Measurements from ENCODE around the gene MYOCD. TPM values are rescaled to one million over a fixed set of nuclear protein-coding genes. Genes with fewer than 3 reads are reported as not detected.
"Not testable (repeated sequence)": the region's sequence is repeated elsewhere in the genome, so short reads cannot be mapped to it uniquely, and the experiment has no call there.

The MYOCD gene
- total and polyA plus RNA-seq, 4 donors: 0.05 to 0.59 (median 0.23) TPM

- not testable (repeated sequence) for H3K9ac ChIP-seq (ENCODE audit: low read depth in 1 of 2, low read length in 2 of 2); H3K36me3 ChIP-seq (ENCODE audit: control insufficient read depth in 4 of 4, insufficient read depth in 3 of 4, low read depth in 1 of 4, low read length in 3 of 4); H3K27me3 ChIP-seq (ENCODE audit: control insufficient read depth in 4 of 4, insufficient read depth in 4 of 4, low read length in 3 of 4); H3K27ac ChIP-seq (ENCODE audit: low read depth in 1 of 2, low read length in 2 of 2); H3K4me1 ChIP-seq (ENCODE audit: control insufficient read depth in 4 of 4, insufficient read depth in 4 of 4, low read length in 3 of 4); DNase-seq (ENCODE audit: low spot score); H3K4me3 ChIP-seq (ENCODE audit: low read depth in 1 of 3, low read length in 3 of 3); H3K9me3 ChIP-seq (ENCODE audit: control insufficient read depth in 4 of 4, low read length in 3 of 4)
- WGBS: 80% methylated on average over 6 of the region's 6 CpGs
These were observed 29.7 kb upstream of the MYOCD start for GRCh38 chr17:12635996-12636395.

DNA sequence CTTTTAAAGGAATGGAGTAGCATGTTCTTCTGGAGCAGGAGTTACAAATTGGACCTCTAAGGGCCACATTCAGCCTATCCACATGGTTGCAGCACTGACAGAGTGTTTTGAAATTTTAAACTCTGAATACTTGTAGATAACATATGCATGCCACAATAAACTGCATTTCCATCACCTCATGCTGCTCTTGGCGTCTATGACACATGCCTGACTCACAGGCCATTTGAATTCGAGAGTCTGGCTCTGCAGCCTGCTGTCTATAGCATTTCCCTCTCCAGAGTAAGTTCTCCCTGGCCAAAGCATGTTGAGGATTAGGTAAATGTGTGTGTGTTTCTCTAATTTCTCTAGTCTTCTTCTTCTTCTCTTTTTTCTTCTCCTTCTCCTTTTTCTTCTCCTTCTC lies 28.7 kb upstream of the MYOCD start:
- H3K9me3 ChIP-seq (ENCODE audit: control insufficient read depth in 4 of 4, low read length in 3 of 4): no peaks in the 10 kb centered on the region
- H3K9ac ChIP-seq (ENCODE audit: low read depth in 1 of 2, low read length in 2 of 2): no peak overlapping the region
- no peak overlapping the region for H3K27ac ChIP-seq (ENCODE audit: low read depth in 1 of 2, low read length in 2 of 2)
- 41% methylated on average over 2 of the region's 2 CpGs for WGBS
- no peaks in the 10 kb centered on the region for H3K4me1 ChIP-seq (ENCODE audit: control insufficient read depth in 4 of 4, insufficient read depth in 4 of 4, low read length in 3 of 4)
- DNase-seq (ENCODE audit: low spot score): no peak
- no peak for TF ChIP-seq HNF4A (conservative IDR thresholded peaks at IDR 0.05)
- no peak for TF ChIP-seq CTCF (IDR thresholded peaks at IDR 0.05; ENCODE audit: low read depth, low read length, missing input control)
- TF ChIP-seq, protein P1, sequence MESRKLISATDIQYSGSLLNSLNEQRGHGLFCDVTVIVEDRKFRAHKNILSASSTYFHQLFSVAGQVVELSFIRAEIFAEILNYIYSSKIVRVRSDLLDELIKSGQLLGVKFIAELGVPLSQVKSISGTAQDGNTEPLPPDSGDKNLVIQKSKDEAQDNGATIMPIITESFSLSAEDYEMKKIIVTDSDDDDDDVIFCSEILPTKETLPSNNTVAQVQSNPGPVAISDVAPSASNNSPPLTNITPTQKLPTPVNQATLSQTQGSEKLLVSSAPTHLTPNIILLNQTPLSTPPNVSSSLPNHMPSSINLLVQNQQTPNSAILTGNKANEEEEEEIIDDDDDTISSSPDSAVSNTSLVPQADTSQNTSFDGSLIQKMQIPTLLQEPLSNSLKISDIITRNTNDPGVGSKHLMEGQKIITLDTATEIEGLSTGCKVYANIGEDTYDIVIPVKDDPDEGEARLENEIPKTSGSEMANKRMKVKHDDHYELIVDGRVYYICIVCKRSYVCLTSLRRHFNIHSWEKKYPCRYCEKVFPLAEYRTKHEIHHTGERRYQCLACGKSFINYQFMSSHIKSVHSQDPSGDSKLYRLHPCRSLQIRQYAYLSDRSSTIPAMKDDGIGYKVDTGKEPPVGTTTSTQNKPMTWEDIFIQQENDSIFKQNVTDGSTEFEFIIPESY (IDR thresholded peaks at IDR 0.05): no peak
- no peak for TF ChIP-seq REST (IDR thresholded peaks at IDR 0.05)
- TF ChIP-seq HNF4G (IDR thresholded peaks at IDR 0.05): no peak
- no peak for TF ChIP-seq FOXA1 (IDR thresholded peaks at IDR 0.05)
- no peak for TF ChIP-seq RXRA (IDR thresholded peaks at IDR 0.05)
- no peak for TF ChIP-seq NR2F2 (IDR thresholded peaks at IDR 0.05)
- TF ChIP-seq JUND (IDR thresholded peaks at IDR 0.05): no peak
- TF ChIP-seq YY1 (IDR thresholded peaks at IDR 0.05): no peak
- TF ChIP-seq EGR1 (IDR thresholded peaks at IDR 0.05; ENCODE audit: low read depth in 2 of 2): no peak
- no peak for TF ChIP-seq TAF1 (conservative IDR thresholded peaks at IDR 0.05)
- TF ChIP-seq RAD21 (IDR thresholded peaks at IDR 0.05): no peak
- no peak for TF ChIP-seq GABPA (IDR thresholded peaks at IDR 0.05 in 1 of 2, conservative IDR thresholded peaks at IDR 0.05 in 1 of 2)
- TF ChIP-seq SP1 (IDR thresholded peaks at IDR 0.05): no peak
- TF ChIP-seq, protein P2, sequence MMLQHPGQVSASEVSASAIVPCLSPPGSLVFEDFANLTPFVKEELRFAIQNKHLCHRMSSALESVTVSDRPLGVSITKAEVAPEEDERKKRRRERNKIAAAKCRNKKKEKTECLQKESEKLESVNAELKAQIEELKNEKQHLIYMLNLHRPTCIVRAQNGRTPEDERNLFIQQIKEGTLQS (IDR thresholded peaks at IDR 0.05): no peak
- TF ChIP-seq FOXA2 (IDR thresholded peaks at IDR 0.05): no peak
- TF ChIP-seq, protein P3, sequence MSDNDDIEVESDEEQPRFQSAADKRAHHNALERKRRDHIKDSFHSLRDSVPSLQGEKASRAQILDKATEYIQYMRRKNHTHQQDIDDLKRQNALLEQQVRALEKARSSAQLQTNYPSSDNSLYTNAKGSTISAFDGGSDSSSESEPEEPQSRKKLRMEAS (IDR thresholded peaks at IDR 0.05): no peak
- H3K36me3 ChIP-seq (ENCODE audit: control insufficient read depth in 4 of 4, insufficient read depth in 3 of 4, low read depth in 1 of 4, low read length in 3 of 4): no peaks in the 10 kb centered on the region
- H3K4me3 ChIP-seq (ENCODE audit: low read depth in 1 of 3, low read length in 3 of 3): no peak overlapping the region
- peaks cover 0 to 8% (median 2%) of the 10 kb centered on the region in 4 donors for H3K27me3 ChIP-seq (ENCODE audit: control insufficient read depth in 4 of 4, insufficient read depth in 4 of 4, low read length in 3 of 4)
